Lower leg skin (tissue), 3 donors: ENCODE data around the gene CSF2RB.

Experiments
- CTCF ChIP-seq, 3 donors: fragments of 450-650 bp; IDR thresholded peaks; one replicate each; pipeline ENCODE4 v1.5.1; 2016; ENCODE audit warnings: antibody characterized with exemption in 3 of 3, mild to moderate bottlenecking in 3 of 3, moderate library complexity in 2 of 3
- POLR2A ChIP-seq, 2 donors: fragments of 450-650 bp; IDR thresholded peaks; one replicate each; pipeline ENCODE4 v1.6.1; 2016 to 2017; ENCODE audit warnings: antibody characterized with exemption in 2 of 2, mild to moderate bottlenecking in 1 of 2, moderate library complexity in 1 of 2

GRCh38 chr22:36977401-36977861, 64.0 kb downstream of the CSF2RB start:
- TF ChIP-seq CTCF (IDR thresholded peaks at IDR 0.05): no peak
- TF ChIP-seq POLR2A (IDR thresholded peaks at IDR 0.05): no peak
